GM12891 (cell line): ENCODE results near the gene CCDC74A.
A peak's percentile ranks its signal among the peaks of the same experiment; 100 is the strongest.
"Not testable (repeated sequence)": the region's sequence is repeated elsewhere in the genome, so short reads cannot be mapped to it uniquely, and the experiment has no call there.

Experiments
- DNase-seq: peaks from one replicate; pipeline ENCODE4 v3.0.0; 2011; ENCODE audit warnings: low spot score; ENCODE audit not compliant: insufficient read length
- FAIRE-seq: peaks from 2 replicates; lab custom pipeline; 2011; peaks lifted over from hg19 to GRCh38; lab: Jason Lieb, UNC
- PAX5 ChIP-seq: IDR thresholded peaks from 2 replicates; pipeline ENCODE4 v1.6.1; 2011; ENCODE audit warnings: low read length, moderate library complexity, mild to moderate bottlenecking; ENCODE audit not compliant: insufficient read depth, severe bottlenecking
- POLR2A ChIP-seq: IDR thresholded peaks from 2 replicates; pipeline ENCODE4 v1.6.1; 2011; ENCODE audit warnings: low read depth, low read length, control low read depth
- POLR2AphosphoS5 ChIP-seq: IDR thresholded peaks from 2 replicates; pipeline ENCODE4 v1.6.1; 2011; ENCODE audit warnings: low read depth, low read length, control low read depth
- POU2F2 ChIP-seq: IDR thresholded peaks from 2 replicates; pipeline ENCODE4 v1.6.1; 2011; ENCODE audit warnings: low read depth, mild to moderate bottlenecking, control low read depth, low read length, moderate library complexity
- SPI1 ChIP-seq: IDR thresholded peaks from 2 replicates; pipeline ENCODE4 v1.6.1; 2011; ENCODE audit warnings: low read depth, low read length, control low read depth
- TAF1 ChIP-seq: IDR thresholded peaks from 2 replicates; pipeline ENCODE4 v1.6.1; 2011; ENCODE audit warnings: low read depth, low read length, control low read depth

CCDC74A gene

GRCh38 chr2:131557558-131558321 lies 30.1 kb downstream of the CCDC74A start:
- no peak for TF ChIP-seq TAF1
- TF ChIP-seq POLR2A = no peak
- TF ChIP-seq POLR2AphosphoS5 = no peak
- no peak for TF ChIP-seq PAX5
- TF ChIP-seq SPI1 = no peak
- TF ChIP-seq POU2F2 = no peak
- DNase-seq (no peak), FAIRE-seq (no peak)

GRCh38 chr2:131566371-131566770 lies 38.7 kb downstream of the CCDC74A start:
- TF ChIP-seq POLR2A (no peak), TAF1 (no peak), SPI1 (no peak), POU2F2 (no peak), POLR2AphosphoS5 (no peak), PAX5 (no peak)
- DNase-seq (no peak), FAIRE-seq (no peak)

DNA sequence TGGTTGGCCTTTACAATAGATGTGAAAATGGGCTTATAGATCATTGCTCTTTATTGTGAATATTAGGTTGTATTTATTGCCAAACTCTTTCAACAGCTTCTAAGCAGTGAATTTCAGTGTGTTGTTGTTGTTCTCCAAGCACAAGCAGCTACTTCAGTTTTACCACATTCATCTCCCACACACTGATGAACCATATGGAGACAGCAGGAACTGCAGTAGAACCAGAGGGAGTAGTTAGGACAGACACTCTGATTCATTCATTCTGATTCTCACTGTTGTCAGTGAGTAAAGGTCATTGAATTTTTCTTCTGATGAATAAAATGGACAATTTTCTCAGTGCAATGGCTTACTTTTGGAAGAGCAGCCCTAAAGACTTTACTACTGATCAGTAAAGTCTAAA lies 40.2 kb downstream of the CCDC74A start:
- FAIRE-seq = no peak
- TF ChIP-seq POLR2AphosphoS5 (no peak), TAF1 (no peak), PAX5 (no peak), POU2F2 (no peak), POLR2A (no peak), SPI1 (no peak)
- no peak for DNase-seq

GRCh38 chr2:131568401-131568800 lies 40.7 kb downstream of the CCDC74A start:
- DNase-seq, FAIRE-seq: not testable (repeated sequence)

DNA sequence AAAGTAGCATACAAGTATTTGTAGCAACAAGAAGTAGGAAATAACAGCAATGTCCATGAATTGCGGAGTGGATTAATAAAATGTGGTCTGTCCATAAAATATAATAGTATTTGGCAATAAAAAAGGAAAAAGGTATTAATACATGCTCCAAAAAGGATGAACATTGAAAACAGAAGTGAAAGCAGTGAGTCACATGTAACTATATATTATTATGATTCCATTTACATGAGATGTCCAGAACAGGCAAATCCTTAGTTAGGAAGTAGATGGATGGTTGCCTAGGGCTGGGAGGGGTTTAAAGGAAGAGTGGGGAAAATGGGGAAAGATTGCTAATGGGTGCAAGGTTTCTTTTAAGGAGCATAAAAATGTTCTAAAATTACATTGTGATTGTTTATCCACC lies 44.5 kb downstream of the CCDC74A start:
- TF ChIP-seq POLR2A = no peak
- no peak for TF ChIP-seq SPI1
- no peak for TF ChIP-seq PAX5
- no peak for TF ChIP-seq TAF1
- no peak for TF ChIP-seq POU2F2
- no peak for TF ChIP-seq POLR2AphosphoS5
- DNase-seq = no peak
- FAIRE-seq = no peak

DNA sequence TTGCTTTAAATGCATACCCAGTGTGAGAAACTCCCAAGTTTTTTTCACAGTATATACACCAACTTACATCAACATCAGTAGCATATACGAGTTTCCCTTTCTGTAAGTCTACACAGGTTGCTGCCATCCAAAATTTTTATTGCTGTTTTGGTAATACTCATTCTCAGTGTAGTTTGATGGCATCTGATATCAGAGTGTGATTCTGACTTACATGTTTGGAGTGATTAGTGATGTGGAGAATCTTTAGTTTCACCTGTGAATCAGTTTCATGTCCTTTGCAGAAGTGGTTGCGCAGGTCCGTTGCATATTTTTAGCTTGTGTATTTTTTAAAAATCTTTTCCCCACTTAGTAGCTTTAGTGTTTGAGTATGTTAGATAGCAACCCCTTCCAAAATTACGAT lies 50.1 kb downstream of the CCDC74A start:
- peak; percentile 62 for TF ChIP-seq SPI1
- TF ChIP-seq PAX5 = no peak
- FAIRE-seq (no peak), DNase-seq (no peak)

GRCh38 chr2:131580187-131580586 lies 52.5 kb downstream of the CCDC74A start:
- DNase-seq = no peak

More at GRCh38 chr2:131580187-131580586, 52.5 kb downstream of the CCDC74A start:
- no peak for TF ChIP-seq SPI1
- no peak for TF ChIP-seq POLR2A
- TF ChIP-seq POLR2AphosphoS5 = no peak
- TF ChIP-seq POU2F2 = no peak
- TF ChIP-seq PAX5 = no peak
- TF ChIP-seq TAF1 = no peak
- no peak for FAIRE-seq
